A172 (cell line): Measurements from ENCODE around the gene SLC6A18. TPM values are rescaled to one million over a fixed set of nuclear protein-coding genes. Genes with fewer than 3 reads are reported as not detected.

Source experiments
- DNase-seq: peaks from one replicate; pipeline ENCODE4 v3.0.0-alpha.2; 2015; ENCODE audit warnings: low spot score
- total RNA-seq: library from RNA; depleted of rRNA; stranded (reverse); fragments of >200 nt; shearing (Covaris generic); gene quantifications from 2 replicates; pipeline ENCODE4 v1.2.3, GENCODE V29; 2014; rRNA removed

Gene SLC6A18
- not detected in 2 replicates for total RNA-seq

- no peak for DNase-seq
These were observed at the start of gene SLC6A18 for GRCh38 chr5:1225081-1225480. Gene SLC6A18, plus strand, starts transcription at chr5:1225381. Its CDS starts 97 bp downstream, at chr5:1225478.

GRCh38 chr5:1175801-1176472, 49.2 kb upstream of the SLC6A18 start:
- no peak for DNase-seq

GRCh38 chr5:1176473-1177391, 48.4 kb upstream of the SLC6A18 start:
- no peak for DNase-seq

- no peak for DNase-seq
These were observed 47.2 kb upstream of the SLC6A18 start for GRCh38 chr5:1177826-1178528.

- DNase-seq, result no peak
These were observed 46.4 kb upstream of the SLC6A18 start for GRCh38 chr5:1178529-1179382.

GRCh38 chr5:1179383-1179715, 45.8 kb upstream of the SLC6A18 start:
- no peak for DNase-seq

GRCh38 chr5:1180096-1180495, 45.1 kb upstream of the SLC6A18 start:
- DNase-seq, result no peak

- DNase-seq, result no peak
These were observed 44.3 kb upstream of the SLC6A18 start for GRCh38 chr5:1180841-1181271.

GRCh38 chr5:1181451-1182359, 43.5 kb upstream of the SLC6A18 start:
- DNase-seq, result no peak

GRCh38 chr5:1182360-1182632, 42.9 kb upstream of the SLC6A18 start:
- no peak for DNase-seq

- no peak for DNase-seq
These were observed 42.4 kb upstream of the SLC6A18 start for GRCh38 chr5:1182633-1183423.

- no peak for DNase-seq
These were observed 41.6 kb upstream of the SLC6A18 start for GRCh38 chr5:1183424-1184162.

- no peak for DNase-seq
These were observed 41.1 kb upstream of the SLC6A18 start for GRCh38 chr5:1184163-1184470.

GRCh38 chr5:1184481-1184880, 40.7 kb upstream of the SLC6A18 start:
- no peak for DNase-seq

- DNase-seq, result no peak
These were observed 40.0 kb upstream of the SLC6A18 start for GRCh38 chr5:1185038-1185627.

GRCh38 chr5:1185629-1186350, 39.4 kb upstream of the SLC6A18 start:
- DNase-seq, result no peak

- no peak for DNase-seq
These were observed 38.6 kb upstream of the SLC6A18 start for GRCh38 chr5:1186351-1187233.
